ENCODE data around the gene SPARC.

DNA sequence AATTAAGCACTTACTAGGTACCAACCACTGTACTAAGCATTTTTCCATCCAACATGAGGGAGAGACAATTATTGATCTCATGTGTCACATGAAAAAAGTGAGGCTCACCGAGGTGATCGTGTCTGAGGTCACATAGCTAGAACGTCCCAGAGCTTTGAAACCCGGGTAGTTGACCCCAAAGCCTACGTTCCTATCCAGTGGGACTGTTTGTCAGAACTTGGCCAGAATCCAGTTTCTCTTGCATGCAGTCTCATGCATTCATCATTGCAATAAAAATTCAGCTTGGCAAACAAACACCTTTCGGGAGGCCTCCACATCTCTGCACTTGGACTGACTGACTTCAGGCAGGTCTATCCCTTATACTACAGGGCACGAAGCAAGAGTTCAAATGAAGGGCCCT, 72.2 kb downstream of the SPARC start:
- TF ChIP-seq CTCF (IDR thresholded peaks at IDR 0.05) (no peak), POLR2A (IDR thresholded peaks at IDR 0.05) (no peak)
